Mucosa of rectum (tissue), 2 donors: ENCODE results near the gene NRM.
A peak's percentile ranks its signal among the peaks of the same experiment; 100 is the strongest.

ENCODE experiments used
- H3K27ac ChIP-seq, 2 donors: one replicate each; pipeline ENCODE4 v1.7.0; 2013; ENCODE audit warnings: inconsistent platforms in 2 of 2, low read depth in 2 of 2, low read length in 2 of 2
- H3K27me3 ChIP-seq, 2 donors: one replicate each; pipeline ENCODE4 v1.7.0; 2013; ENCODE audit warnings: low read length in 2 of 2; ENCODE audit not compliant: control insufficient read depth in 2 of 2, insufficient read depth in 2 of 2
- H3K36me3 ChIP-seq, 2 donors: one replicate each; pipeline ENCODE4 v1.7.0; 2013; ENCODE audit warnings: low read length in 2 of 2; ENCODE audit not compliant: control insufficient read depth in 2 of 2, insufficient read depth in 2 of 2
- H3K4me1 ChIP-seq, 2 donors: one replicate each; pipeline ENCODE4 v1.7.0; 2013; ENCODE audit warnings: low read length in 2 of 2, mild to moderate bottlenecking in 1 of 2; ENCODE audit not compliant: control insufficient read depth in 2 of 2, insufficient read depth in 2 of 2
- H3K4me3 ChIP-seq, 2 donors: one replicate each; pipeline ENCODE4 v1.7.0; 2013; ENCODE audit warnings: low read length in 2 of 2
- H3K9ac ChIP-seq, 2 donors: one replicate each; pipeline ENCODE4 v1.7.0; 2013; ENCODE audit warnings: low read length in 2 of 2, low read depth in 1 of 2, mild to moderate bottlenecking in 1 of 2
- H3K9me3 ChIP-seq, 2 donors: one replicate each; pipeline ENCODE4 v1.7.0; 2013; ENCODE audit warnings: low read length in 2 of 2; ENCODE audit not compliant: control insufficient read depth in 2 of 2
- donor health status: healthy.
- donor health status: Normal muscosa, but diverticular disease.

Gene NRM

DNA sequence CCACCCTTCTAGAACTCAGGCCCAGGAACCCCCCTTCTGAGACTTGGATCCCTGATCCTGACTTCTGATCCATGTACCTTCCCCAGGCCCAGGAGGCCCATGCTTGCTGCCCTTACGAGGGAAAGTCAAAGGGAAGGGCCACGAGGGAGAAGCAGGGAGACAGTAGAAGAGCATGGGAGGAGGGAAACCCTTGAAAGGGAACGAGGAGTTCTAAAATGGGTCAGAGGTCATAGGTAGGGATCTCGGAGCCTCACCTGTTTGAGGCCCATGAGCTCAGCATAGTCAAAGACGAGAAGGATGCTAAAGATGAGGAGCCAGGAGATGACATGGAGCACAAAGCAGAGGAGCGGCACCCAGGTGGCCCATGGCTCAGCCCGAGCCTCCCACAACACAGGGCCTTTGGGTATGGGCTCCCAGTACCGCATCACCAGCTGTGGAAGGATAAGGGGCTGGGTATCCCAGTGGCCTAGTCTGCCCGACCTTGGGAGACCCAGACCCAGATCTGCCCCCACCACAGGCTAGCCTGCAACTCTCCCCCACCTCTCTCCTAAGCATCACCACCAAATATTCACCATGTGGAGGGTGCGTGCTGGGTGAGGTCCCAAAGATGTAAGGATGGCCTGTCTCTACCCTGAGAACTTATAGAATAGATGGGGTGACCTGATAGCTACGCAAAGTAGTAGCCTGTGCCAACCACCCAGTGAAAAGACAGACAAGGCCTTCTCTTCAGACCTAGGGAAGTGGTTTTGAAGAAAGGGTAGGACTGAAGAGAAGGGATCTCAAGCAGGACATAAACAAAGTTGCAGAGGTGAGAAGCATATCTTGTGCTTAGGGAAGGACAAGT is 1.5 kb downstream of the NRM start:
- Histone ChIP-seq H3K27me3 (peaks cover 0 to 3% of the 10 kb centered on the region in 2 donors), H3K9me3 (no peaks in the 10 kb centered on the region), H3K36me3 (no peaks in the 10 kb centered on the region), H3K9ac (peak overlapping the region in 1 of 2 donors; percentile 26), H3K27ac (peak overlapping the region in 1 of 2 donors; percentile 97), H3K4me3 (peak overlapping the region in 1 of 2 donors; percentile 86), H3K4me1 (peaks cover 36 to 38% of the 10 kb centered on the region in 2 donors)

DNA sequence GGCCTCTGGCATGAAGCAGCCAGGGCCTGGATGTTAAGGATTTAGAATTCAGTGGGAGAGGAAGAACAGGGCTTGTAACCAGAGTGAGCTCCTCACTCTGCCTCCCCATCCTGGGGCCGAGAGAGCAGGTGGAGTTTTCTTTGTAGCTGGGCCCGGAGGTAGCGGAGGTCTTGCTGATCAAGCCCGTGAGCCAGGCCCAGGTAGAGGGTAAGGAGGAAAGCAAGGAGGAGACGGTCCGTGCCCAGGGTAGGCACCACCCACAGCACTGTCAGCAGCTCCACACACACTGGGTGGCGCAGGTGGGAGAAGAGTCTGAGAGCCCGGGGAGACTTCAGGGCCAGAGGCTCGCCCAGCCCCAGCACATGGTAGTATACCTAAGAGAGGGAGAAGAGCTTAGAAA is 2.2 kb downstream of the NRM start:
- H3K9me3 ChIP-seq = no peaks in the 10 kb centered on the region
- H3K27ac ChIP-seq = peak overlapping the region; percentile 88 to 97
- H3K36me3 ChIP-seq = no peaks in the 10 kb centered on the region
- H3K4me3 ChIP-seq = peak overlapping the region in 1 of 2 donors; percentile 72
- peaks cover 0 to 3% of the 10 kb centered on the region in 2 donors for H3K27me3 ChIP-seq
- no peak overlapping the region for H3K9ac ChIP-seq
- peaks cover 36 to 38% of the 10 kb centered on the region in 2 donors for H3K4me1 ChIP-seq

DNA sequence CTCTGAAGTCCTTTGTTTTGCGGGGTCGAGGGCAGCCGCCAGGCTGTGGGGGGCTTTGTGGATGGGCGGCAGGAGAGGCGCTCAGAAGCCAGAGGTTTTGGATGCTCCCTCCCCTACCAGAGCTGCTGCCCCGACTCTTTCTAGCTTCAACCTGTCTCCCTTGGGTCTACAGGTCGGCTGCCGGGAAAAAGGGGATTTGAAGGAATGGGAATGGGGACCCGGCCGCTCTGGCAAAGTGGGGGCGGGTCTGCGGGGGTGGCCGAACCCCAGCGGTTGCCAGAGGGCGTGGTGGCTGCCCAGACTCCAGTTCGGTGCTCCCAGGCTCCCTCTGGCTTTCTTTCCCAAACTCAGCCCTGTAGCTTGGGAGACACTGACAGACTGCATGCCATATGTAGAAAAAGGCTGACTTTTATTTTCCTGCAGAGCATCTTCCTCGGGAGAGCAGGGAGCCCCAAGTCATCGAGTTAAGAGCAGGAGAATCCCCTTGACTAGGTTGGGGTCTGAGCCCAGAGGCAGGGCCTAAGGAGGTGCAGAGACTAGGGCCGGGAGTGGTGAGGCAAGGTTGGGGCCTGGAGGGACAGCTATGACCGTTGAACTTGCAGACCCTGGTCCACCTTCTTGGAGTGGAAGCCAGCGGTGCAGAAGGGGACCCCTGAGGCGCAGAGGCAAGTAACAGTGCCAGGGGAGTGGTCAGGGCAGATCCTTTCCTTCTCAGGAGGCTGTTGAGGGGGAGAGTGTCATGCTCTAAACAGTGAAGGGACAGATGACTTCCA is 2.9 kb downstream of the NRM start:
- H3K36me3 ChIP-seq = no peaks in the 10 kb centered on the region
- H3K9me3 ChIP-seq = no peaks in the 10 kb centered on the region
- peaks cover 36 to 46% of the 10 kb centered on the region in 2 donors for H3K4me1 ChIP-seq
- peak overlapping the region; percentile 68 to 78 for H3K9ac ChIP-seq
- peak overlapping the region; percentile 68 to 72 for H3K4me3 ChIP-seq
- peak overlapping the region; percentile 88 to 97 for H3K27ac ChIP-seq
- H3K27me3 ChIP-seq = peaks cover 0 to 3% of the 10 kb centered on the region in 2 donors

DNA sequence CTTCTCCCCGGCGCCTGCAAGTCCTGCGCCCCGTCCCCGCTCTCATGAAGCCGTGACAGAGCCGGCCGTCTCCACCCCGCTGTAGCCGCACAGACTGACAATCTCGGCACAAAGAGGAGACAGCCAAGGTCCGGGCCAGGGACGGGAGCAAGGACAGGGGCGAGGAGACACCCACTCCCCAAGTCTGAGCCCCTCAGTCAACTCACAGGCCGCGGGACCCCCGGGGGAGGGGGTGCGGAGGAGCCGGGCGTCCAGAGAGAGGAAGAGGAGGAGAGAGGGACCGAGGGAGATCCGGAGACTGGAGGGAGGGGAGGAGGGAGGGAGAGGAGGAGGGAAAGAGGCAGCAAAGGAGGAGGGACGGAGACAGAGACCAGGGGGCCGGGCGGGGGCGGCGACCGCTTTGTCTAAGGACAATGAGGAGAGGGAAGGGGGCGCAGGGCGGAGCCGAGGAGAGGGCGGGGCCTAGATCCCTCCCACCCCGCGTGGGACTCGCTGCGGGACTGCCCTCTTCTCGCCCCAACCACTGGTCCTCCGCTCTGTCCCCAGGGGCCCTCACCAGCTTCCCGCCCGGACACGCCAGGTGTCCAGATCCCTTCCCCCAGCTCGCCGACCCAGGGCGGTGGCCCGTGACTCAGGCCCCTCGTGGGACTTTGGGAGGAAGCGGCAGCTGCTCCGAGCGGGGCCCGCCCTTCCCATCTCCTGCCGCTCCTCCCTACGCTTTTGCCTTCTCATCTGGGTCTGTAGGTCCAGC is 3.7 kb downstream of the NRM start:
- Histone ChIP-seq H3K27me3 (peaks cover 0 to 3% of the 10 kb centered on the region in 2 donors), H3K9ac (peak overlapping the region; percentile 72 to 78), H3K4me3 (peak overlapping the region; percentile 68 to 72), H3K36me3 (no peaks in the 10 kb centered on the region), H3K9me3 (no peaks in the 10 kb centered on the region), H3K27ac (peak overlapping the region; percentile 88 to 97), H3K4me1 (peaks cover 37 to 51% of the 10 kb centered on the region in 2 donors)

DNA sequence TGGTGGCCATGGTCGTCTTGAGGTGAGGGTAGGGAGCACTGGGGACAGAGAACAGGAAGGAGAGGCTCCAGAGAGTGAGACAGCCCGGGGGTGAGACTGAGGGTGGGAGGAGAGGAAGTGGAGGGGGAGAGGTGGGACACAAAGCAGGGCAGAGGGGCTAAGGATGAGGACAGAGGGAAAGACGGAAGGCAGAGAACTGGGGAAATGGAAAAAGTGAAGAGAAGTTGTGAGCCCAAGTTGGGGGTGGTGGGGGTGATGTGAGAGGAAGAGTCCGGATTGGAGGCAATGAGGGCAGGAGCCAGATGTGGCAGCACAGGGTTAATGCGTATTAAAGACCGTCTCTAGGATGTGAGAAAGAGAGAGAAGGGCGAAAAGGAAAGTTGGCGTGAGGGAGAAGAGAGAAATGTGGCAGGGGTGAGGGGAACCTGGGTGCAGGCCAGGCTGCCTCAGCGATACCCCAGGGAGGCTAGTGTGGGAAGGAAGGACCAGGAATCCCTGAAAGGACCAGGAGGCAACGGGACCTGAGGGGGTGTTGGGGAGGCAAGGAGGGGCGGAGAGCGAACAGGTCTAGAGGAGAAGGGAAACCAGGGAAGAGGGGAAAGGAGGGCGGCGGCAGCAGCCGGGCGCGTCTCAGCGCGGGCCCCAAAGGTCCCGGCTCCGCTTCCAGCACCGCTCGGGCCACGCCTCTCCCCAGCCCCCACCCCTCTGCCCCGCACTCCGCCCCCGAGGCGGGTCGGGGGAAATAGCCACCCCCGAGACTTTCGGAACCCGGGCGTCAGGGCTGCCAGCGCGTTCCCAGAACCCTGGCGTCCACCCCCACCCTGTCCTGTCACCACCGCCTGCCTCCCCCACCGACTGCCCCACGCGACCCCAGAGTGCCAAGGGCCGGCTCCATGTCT is 4.5 kb downstream of the NRM start, which contains the start of gene PPP1R18:
TSS of gene PPP1R18 (minus strand) at position 637 of the 899 bp plus-strand sequence. CDS start at position 10, 627 bp downstream.
- H3K36me3 ChIP-seq = no peaks in the 10 kb centered on the region
- H3K4me3 ChIP-seq = peak within 1 kb of the TSS; percentile 68 to 90
- H3K27ac ChIP-seq = peak within 1 kb of the TSS; percentile 88 to 97
- H3K9me3 ChIP-seq = no peaks in the 10 kb centered on the region
- peak within 1 kb of the TSS; percentile 78 to 87 for H3K9ac ChIP-seq
- H3K27me3 ChIP-seq = peaks cover 0 to 3% of the 10 kb centered on the region in 2 donors
- H3K4me1 ChIP-seq = peaks cover 41 to 51% of the 10 kb centered on the region in 2 donors

DNA sequence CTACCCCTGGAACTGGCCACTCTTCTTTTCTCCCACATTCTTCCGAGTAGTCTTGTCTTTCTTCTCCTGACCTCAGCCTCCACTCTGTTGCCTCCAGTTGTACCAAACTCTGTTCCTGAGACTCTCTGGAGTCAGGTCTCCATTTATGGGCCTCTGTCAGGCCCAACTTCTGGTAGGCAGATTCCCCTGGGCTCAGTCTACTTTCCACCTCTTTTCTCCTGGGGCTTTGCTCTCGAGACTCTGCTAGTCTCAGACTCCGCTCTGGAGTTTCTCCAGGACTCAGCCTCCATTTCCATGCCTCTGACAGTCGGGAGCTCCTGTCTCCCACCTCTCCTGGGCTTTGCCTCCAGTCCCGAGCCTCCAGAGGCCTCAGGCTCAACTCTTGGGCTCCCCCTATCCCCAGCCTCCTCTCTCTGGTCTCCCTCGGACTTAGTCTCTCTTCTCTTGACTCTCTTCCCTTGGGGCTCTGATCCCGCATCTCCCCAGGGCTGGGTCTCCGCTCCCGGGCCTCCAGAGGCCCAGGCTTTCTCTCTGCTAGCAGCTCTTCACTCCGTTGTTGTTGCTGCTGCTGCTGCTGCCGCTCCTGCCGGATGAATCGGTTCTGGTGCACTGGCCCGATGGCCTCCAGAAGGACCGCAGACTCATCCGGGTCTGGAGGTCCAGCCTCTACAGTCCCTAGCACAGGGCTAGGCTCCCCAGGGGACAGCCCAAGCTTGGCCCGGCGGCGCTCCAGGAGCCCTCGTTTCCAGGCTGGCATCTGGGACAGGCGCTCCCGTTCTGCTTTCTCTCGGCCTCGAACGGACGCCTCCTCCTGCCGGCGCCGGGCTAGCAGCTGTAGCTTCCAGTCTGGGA is 5.4 kb downstream of the NRM start:
- Histone ChIP-seq H3K4me3 (peak overlapping the region; percentile 68 to 90), H3K9ac (peak overlapping the region; percentile 78 to 87), H3K4me1 (peaks cover 39 to 51% of the 10 kb centered on the region in 2 donors), H3K9me3 (no peaks in the 10 kb centered on the region), H3K27me3 (peaks cover 0 to 3% of the 10 kb centered on the region in 2 donors), H3K36me3 (peaks cover 0 to under 1% of the 10 kb centered on the region in 2 donors), H3K27ac (peak overlapping the region; percentile 88 to 97)

DNA sequence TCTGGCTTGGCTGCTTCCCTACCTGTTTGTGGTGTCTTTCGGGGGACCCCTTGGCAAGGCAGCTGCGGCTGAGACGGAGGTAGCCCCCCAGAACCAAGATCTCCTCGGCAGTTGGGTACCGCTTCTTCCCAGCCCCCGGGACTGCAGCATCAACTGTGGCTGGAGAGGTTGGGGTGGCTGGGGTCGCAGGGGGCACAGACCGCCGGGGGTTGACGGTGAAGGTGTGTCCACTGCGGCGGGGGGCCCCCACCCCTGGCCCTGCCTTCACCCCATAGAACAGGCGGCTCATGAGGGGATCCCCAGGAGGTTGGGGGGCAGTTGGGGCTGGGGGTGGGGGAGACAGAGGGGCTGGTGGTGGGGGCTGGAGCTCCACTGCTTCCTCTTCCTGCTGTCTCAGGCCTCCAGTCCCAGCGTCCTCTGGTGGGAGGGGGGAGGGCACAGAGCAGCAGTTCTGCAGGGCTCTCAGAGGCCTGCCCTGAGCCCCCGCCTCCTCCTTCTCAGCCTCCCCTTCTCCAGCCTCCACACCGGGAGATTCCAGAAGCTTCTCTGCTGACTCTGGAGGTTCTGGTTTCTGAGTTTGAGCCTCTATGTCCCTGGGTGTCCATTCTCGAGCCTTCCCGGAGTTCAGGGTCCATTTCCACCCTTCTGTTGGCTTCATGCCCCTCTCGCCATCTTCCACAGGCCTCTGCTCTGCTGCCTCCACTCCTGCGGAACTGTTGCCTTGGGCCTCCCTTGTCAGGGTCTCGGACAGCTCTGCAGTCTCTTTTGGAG is 6.2 kb downstream of the NRM start:
- Histone ChIP-seq H3K27me3 (peaks cover 0 to 3% of the 10 kb centered on the region in 2 donors), H3K4me3 (peak overlapping the region; percentile 68 to 90), H3K36me3 (peaks cover 0 to 3% of the 10 kb centered on the region in 2 donors), H3K27ac (peak overlapping the region; percentile 88 to 97), H3K9ac (peak overlapping the region; percentile 78 to 87), H3K9me3 (no peaks in the 10 kb centered on the region), H3K4me1 (peaks cover 43 to 50% of the 10 kb centered on the region in 2 donors)

DNA sequence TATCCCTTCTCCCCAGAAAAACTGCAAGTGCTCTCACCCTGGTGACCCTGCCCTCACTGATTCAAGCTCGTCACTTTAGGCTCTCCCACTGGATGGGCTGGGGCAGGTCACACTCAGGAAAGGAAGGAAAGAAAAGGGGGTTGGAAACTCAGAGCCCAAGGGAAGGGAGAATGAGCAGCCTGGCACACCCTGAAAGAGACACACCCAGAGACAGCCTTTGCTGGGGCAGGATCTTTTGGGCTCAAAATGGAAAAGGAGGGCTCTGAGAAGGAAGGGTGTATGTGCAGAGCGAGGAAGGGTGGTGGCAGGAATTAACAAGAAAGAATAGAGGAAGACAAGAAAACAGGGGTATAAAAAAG is 6.8 kb downstream of the NRM start:
- peaks cover 42 to 47% of the 10 kb centered on the region in 2 donors for H3K4me1 ChIP-seq
- H3K9ac ChIP-seq = peak overlapping the region; percentile 53 to 73
- no peaks in the 10 kb centered on the region for H3K9me3 ChIP-seq

More for the DNA sequence above, 6.8 kb downstream of the NRM start:
- peaks cover 0 to 3% of the 10 kb centered on the region in 2 donors for H3K36me3 ChIP-seq
- H3K27me3 ChIP-seq = peaks cover 0 to 3% of the 10 kb centered on the region in 2 donors
- peak overlapping the region; percentile 80 to 97 for H3K27ac ChIP-seq
- peak overlapping the region; percentile 65 to 84 for H3K4me3 ChIP-seq
